Activated B cell treated with CpG ODN at 0.5 μM for 24 hours (primary cell): Measurements from ENCODE around the gene QKI. TPM values are rescaled to one million over a fixed set of nuclear protein-coding genes. Genes with fewer than 3 reads are reported as not detected.

Experiments used
- ATAC-seq: fragments of 200-7000 bp; cut with Tn5 transposase; one replicate; pipeline ENCODE4 v1.10.0; 2021; ENCODE audit warnings: low read depth, mild to moderate bottlenecking, moderate library complexity
- CTCF ChIA-PET: fragments of 350-600 bp; sonication (Branson Sonifier 250); formaldehyde crosslinking; loops from one replicate; lab custom pipeline; 2021; ENCODE audit warnings: antibody characterized with exemption; lab: Charles Lee
- POLR2A ChIA-PET: fragments of 350-600 bp; sonication (Branson Sonifier 250); formaldehyde crosslinking; loops from one replicate; lab custom pipeline; 2021; ENCODE audit warnings: antibody characterized with exemption; lab: Charles Lee
- DNase-seq: peaks from one replicate; pipeline ENCODE4 v3.0.0; 2022
- H3K27ac Mint-ChIP-seq: one replicate; pipeline ENCODE4 v1.8.0; 2020; ENCODE audit warnings: mixed read lengths
- H3K27me3 Mint-ChIP-seq: one replicate; pipeline ENCODE4 v1.8.0; 2021; ENCODE audit warnings: mixed read lengths
- H3K36me3 Mint-ChIP-seq: one replicate; pipeline ENCODE4 v1.8.0; 2021; ENCODE audit warnings: low read depth, mixed read lengths
- H3K4me1 Mint-ChIP-seq: one replicate; pipeline ENCODE4 v1.8.0; 2021; ENCODE audit warnings: mixed read lengths
- H3K4me3 Mint-ChIP-seq: one replicate; pipeline ENCODE4 v1.8.0; 2020; ENCODE audit warnings: mild to moderate bottlenecking, mixed read lengths
- H3K9me3 Mint-ChIP-seq: one replicate; pipeline ENCODE4 v1.8.0; 2020; ENCODE audit warnings: mixed read lengths
- CTCF ChIP-seq: fragments of 200-600 bp; IDR thresholded peaks from one replicate; pipeline ENCODE4 v1.8.0; 2022; ENCODE audit warnings: antibody characterized with exemption, mild to moderate bottlenecking
- intact Hi-C: fragments of 100-400 bp; cut with micrococcal nuclease; formaldehyde crosslinking; loops from one replicate; pipeline ENCODE4 v1.15.1; 2024
- total RNA-seq: library from RNA; stranded (reverse); gene quantifications from 2 replicates; pipeline ENCODE4 v1.2.3, GENCODE V29; 2022

QKI gene
- total RNA-seq, 1 donor from 2014 or later = 61.5 TPM

- no peak for TF ChIP-seq CTCF
- intact Hi-C loops = no loop called here
- Mint-ChIP-seq H3K4me1 (peaks cover 54% of the 10 kb centered on the region), H3K36me3 (peaks cover 3% of the 10 kb centered on the region), H3K9me3 (no peaks in the 10 kb centered on the region), H3K27ac (no peak overlapping the region), H3K4me3 (no peak overlapping the region), H3K27me3 (no peaks in the 10 kb centered on the region)
- DNase-seq (no peak), ATAC-seq (no peak)
- CTCF ChIA-PET = interaction anchor here (1.3 kb wide), 1 partner anchor 514 kb away, joined by 6 read pairs; no protein-coding TSS in a partner anchor
- POLR2A ChIA-PET = no interaction called here
These were observed 27.8 kb downstream of the QKI start for GRCh38 chr6:163442336-163442735.

GRCh38 chr6:163444077-163444476 lies 29.6 kb downstream of the QKI start:
- ChIA-PET CTCF (no interaction called here), POLR2A (no interaction called here)
- Mint-ChIP-seq H3K36me3 (peaks cover 3% of the 10 kb centered on the region), H3K4me1 (peaks cover 49% of the 10 kb centered on the region), H3K9me3 (no peaks in the 10 kb centered on the region), H3K27ac (no peak overlapping the region), H3K27me3 (no peaks in the 10 kb centered on the region), H3K4me3 (no peak overlapping the region)
- DNase-seq (no peak), ATAC-seq (no peak)
- intact Hi-C loops = loop anchor here (2.0 kb wide), 1 partner anchor 13 kb away; no protein-coding TSS in a partner anchor
- no peak for TF ChIP-seq CTCF

- Mint-ChIP-seq H3K4me1 (peaks cover 44% of the 10 kb centered on the region), H3K4me3 (no peak overlapping the region), H3K36me3 (peaks cover 3% of the 10 kb centered on the region), H3K27ac (no peak overlapping the region), H3K27me3 (no peaks in the 10 kb centered on the region), H3K9me3 (no peaks in the 10 kb centered on the region)
- intact Hi-C loops = no loop called here
- ATAC-seq (no peak), DNase-seq (no peak)
- ChIA-PET POLR2A (no interaction called here), CTCF (no interaction called here)
- no peak for TF ChIP-seq CTCF
These were observed 32.0 kb downstream of the QKI start for GRCh38 chr6:163446549-163446948.

GRCh38 chr6:163449076-163449475 lies 34.6 kb downstream of the QKI start:
- no peak overlapping the region for H3K4me3 Mint-ChIP-seq
- no peak for ATAC-seq
- DNase-seq = no peak
- no peak overlapping the region for H3K27ac Mint-ChIP-seq
- intact Hi-C loops = loop anchor here (1.0 kb wide), 1 partner anchor 11 kb away; no protein-coding TSS in a partner anchor
- no peaks in the 10 kb centered on the region for H3K27me3 Mint-ChIP-seq
- ChIA-PET CTCF (no interaction called here), POLR2A (no interaction called here)
- no peak for TF ChIP-seq CTCF
- peaks cover 3% of the 10 kb centered on the region for H3K36me3 Mint-ChIP-seq
- H3K9me3 Mint-ChIP-seq = no peaks in the 10 kb centered on the region
- H3K4me1 Mint-ChIP-seq = peaks cover 37% of the 10 kb centered on the region

- no peak for ATAC-seq
- no peak overlapping the region for H3K27ac Mint-ChIP-seq
- peaks cover 42% of the 10 kb centered on the region for H3K4me1 Mint-ChIP-seq
- H3K9me3 Mint-ChIP-seq = no peaks in the 10 kb centered on the region
- H3K36me3 Mint-ChIP-seq = peaks cover 23% of the 10 kb centered on the region
- DNase-seq = no peak
- CTCF ChIA-PET = no interaction called here
- POLR2A ChIA-PET = no interaction called here
- TF ChIP-seq CTCF = no peak
- H3K27me3 Mint-ChIP-seq = no peaks in the 10 kb centered on the region
- intact Hi-C loops = no loop called here
- no peak overlapping the region for H3K4me3 Mint-ChIP-seq
These were observed 39.9 kb downstream of the QKI start for GRCh38 chr6:163454425-163454824.
